NCI-H2081 (cell line): ENCODE data around the gene BSN.
"Not testable (repeated sequence)": the region's sequence is repeated elsewhere in the genome, so short reads cannot be mapped to it uniquely, and the experiment has no call there.

Experiments used
- DNase-seq, 2 experiments: peaks; one replicate each; lab custom pipeline; 2025; lab: John Stamatoyannopoulos, UW

BSN gene

DNA sequence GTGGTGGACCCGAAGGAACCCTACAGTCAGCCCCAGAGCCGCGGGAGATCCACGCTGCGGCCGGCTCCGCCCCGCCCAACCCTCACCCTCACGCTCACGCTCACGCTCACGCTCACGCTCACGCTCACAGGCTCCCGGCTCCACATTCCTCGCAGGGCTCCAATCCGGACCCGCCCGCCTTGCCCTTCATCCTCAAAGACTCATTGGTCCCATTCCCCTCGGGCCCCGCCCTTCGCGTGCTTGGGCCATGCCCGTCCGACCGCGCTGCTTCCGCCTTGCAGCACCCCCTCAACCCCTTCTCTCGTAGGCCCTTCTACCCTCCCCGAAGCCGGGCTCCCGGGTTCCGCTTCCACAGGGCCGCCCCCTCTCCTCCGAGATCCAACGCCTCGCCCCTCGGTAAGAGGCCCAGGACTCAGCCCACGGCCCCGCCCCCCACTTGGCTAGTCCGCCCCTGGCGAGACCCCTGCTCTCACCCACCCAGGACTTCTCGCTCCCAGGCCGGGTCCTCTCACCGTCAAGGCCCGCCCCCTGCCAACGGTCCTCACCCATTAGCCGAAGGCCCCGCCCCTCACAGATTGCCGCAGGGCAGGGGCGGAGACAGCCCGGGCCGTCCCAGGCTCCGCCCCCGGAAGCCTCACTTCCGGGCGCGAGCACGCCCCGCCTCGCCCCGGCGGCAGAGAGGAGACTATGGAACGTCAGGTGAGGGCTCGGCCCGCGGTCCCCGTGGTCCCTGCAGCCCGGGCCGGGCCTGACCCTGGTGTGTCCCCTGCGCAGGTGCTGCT lies 119.6 kb downstream of the BSN start, which contains the start of gene APEH:
APEH (plus strand) TSS at position 637 of the 782 bp plus-strand sequence; CDS start at position 688, 51 bp downstream.
- DNase-seq = no peak

DNA sequence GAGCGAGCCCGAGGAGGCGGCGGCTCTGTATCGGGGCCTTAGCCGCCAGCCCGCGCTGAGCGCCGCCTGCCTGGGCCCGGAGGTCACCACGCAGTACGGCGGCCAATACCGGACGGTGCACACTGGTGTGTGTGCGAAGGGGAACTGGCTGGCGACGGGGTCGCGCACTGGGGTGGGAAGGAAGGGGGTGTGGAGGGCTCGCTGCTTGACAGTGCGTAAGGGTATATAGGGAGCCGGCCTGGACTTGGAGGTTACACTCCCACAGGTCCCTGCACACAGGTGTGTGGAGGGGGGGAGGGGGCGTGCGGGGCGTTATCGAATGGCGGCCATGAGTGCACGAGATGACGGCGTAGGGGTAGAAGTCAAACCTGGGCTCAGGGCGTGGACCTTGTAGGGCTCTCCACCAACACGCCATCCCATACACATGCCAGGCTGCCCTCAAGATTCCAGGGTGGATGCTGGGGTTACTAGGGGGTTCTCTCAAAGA lies 120.3 kb downstream of the BSN start:
- DNase-seq = no peak

DNA sequence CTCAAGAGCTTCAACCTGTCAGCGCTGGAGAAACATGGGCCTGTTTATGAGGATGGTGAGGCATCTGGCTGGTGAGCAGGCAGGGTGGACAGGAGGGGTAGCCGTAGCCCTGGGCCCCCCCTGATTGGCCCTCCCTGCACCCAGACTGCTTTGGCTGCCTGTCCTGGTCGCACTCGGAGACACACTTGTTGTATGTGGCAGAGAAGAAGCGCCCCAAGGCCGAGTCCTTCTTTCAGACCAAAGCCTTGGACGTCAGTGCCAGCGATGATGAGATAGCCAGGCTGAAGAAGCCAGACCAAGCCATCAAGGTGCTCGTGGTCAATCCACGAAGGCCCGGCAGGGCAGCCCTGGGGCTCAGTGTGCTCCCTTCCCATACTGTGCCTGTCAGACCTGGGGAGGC lies 121.6 kb downstream of the BSN start:
- DNase-seq = no peak

DNA sequence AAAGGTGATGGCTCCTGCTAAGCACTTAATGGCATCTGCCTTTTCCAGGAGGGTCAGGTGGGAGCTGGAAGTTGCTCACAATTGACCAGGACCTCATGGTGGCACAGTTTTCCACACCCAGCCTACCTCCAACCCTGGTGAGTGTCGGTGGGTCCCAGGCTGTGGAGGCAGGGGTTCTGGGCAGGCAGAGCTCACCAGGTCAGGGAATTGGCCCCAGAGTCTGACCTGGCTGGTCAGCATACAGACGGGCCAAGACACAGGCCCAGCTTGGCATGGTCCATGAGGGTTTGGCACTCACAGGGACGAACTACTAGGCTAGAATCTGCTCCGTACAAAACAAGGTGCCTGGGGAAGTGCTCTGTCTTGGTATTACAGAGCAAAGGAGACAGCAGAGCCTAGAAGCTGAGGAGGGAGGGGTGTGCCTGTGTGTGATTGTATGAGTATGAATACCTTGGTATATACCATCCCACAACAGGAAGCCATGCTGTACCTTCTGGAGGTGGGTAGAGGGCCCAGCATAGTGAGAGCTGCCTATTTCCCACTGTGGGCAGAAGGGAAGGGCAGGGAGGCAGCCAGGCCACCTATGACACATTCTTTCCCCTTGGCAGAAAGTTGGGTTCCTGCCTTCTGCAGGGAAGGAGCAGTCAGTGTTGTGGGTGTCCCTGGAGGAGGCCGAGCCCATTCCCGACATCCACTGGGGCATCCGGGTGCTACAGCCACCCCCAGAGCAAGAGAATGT lies 126.4 kb downstream of the BSN start:
- no peak for DNase-seq

DNA sequence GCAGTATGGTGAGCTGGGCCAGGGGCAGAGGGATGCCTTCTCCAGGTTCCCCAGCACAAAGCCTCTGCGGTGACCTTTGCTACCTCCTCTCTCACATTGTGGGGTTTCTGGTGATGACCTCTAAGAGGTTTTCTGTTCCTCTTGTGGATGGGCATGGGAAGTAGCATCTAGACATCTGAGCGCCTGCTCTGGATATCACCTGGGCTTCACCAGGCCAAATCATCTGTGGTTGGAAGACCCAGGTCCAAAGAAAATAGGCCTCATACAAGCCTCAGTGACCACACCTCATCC lies 126.9 kb downstream of the BSN start:
- no peak for DNase-seq

DNA sequence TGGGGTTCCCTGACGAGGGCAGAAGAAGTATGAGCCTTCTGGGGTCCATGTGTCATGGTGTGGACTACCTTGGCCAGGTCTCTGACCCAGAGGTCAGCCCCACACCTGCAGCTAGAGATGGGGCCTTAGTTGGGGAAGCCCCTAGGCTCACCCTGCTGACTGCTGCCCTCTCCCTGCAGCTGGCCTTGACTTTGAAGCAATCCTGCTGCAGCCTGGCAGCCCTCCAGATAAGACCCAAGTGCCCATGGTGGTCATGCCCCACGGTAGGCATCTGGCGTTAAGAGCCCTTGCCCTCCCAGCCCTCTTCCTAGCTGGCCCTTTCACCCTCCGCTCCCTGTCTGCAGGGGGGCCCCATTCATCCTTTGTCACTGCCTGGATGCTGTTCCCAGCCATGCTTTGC lies 127.3 kb downstream of the BSN start:
- DNase-seq = no peak

DNA sequence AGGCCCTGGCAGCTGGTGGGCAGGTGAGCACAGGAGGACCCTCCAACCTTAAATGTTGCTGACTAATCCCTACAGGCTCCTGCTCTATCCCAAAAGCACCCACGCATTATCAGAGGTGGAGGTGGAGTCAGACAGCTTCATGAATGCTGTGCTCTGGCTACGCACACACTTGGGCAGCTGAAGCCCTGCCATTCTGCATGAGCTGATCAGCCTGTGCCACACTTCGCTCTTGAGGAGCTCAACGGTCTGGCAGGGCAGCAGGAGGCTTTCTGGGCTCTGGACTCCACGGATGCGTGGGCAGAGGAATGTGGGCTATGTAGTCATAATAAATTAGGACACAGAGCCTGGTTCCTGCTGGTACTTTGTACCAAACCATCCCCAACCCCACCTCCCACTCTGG lies 128.9 kb downstream of the BSN start:
- DNase-seq = no peak

DNA sequence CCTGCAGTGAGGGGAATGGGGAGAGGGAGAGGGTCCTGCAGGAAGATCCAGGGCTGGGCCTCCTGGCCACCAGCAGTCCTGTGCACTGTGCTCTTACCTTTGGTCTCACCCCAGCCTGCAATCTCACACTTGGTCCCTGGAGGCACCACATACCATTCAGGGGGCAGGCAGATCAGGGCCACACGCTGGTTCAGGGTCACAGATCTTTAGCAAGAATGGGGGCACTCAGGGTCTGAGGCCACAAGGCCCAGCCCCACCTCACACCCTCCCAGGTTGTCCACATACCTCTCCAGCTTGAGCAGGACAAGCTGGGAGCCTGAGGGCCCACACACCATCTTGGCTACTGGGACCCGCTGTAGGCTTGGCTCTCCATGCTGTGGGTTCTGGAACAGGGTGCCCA lies 130.2 kb downstream of the BSN start:
- DNase-seq = not testable (repeated sequence)

DNA sequence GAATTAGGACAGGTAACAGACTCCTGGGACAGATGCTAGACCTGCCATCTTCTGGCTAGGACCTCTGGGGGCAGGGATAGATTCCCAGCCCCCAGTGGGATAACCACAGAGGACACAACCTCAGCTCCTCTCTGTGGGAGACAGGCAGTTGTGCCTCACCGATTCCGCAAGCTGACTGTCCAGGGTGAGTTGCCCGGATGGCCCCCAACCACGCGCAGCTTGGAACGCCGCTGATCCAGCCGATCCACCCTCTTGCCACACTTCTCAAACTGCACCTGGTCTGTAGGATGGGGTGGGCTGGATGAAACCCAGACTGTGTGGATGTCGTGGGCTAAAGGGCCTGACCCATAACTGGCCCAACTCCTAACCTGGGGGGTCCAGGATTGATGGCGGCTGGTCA lies 130.8 kb downstream of the BSN start:
- not testable (repeated sequence) for DNase-seq

DNA sequence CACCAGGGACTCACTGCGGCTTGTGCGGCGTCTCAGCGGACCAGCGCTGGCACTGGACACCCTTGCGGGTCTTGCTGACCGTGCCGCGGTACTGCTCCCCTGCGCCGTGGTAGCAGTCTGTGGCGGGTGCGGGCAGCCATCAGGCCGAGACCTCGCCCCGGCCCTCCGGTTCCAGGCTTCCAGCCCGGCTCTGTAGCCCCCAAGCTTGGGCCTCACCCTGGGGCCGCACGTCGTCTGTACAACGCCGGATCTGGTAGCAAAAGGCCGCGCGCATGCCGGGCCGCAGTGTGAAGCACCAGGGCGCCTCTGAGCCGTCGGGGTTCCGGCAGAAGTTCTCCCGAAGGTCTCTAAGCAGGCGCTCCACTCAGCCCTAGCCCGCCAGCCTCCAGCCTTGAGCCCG lies 131.6 kb downstream of the BSN start:
- not testable (repeated sequence) for DNase-seq

DNA sequence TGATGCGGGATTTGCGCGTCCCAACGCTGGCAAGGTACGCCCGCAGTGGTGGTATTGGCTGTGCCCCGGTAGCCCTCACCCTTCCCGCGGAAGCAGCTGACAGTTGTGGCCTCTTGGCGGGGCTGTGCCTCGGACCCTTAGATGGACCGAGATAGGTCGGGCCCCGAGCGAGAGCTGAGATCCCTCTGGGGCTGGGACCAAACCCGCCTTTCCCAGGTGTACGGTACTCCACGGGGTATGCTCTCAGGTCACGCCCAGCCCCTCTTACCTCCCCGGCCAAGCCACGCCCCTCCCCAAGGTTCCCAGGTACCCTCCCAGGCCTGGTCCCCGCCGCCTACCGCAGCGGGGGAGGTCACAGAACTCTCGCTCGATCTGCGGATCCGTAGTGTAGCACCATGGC lies 132.1 kb downstream of the BSN start:
- DNase-seq = not testable (repeated sequence)

DNA sequence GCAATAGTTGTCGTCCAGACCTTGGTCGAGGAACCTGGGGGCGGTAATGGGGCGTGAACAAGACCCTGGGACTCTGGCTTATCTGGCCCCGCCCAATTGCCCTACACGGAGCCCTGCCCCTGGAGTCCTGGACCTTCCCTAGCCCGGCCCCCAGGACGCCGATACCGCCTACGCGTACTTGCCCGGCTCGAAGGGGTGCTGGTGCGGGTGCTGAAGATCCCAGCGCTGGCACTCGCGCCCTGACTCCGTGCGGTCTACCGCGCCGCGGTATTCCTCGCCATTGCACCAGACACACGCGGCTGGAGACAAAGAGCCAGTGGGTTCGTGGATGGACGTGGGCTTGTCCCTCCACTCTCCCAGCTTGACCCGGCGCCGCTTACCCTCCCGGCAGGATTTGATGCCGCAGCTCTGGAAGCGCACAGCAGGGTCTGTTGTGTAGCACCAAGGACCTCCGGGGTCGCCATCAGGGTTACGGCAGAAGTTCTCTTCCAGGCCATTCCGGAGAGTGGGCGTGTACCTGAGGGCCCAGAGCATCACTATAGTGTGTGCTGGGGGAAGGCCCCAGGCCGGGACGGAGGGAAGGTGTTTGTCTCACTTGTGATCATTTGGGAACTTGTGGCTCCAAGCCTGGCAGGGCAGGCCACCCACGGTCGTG lies 132.6 kb downstream of the BSN start:
- DNase-seq = not testable (repeated sequence)

DNA sequence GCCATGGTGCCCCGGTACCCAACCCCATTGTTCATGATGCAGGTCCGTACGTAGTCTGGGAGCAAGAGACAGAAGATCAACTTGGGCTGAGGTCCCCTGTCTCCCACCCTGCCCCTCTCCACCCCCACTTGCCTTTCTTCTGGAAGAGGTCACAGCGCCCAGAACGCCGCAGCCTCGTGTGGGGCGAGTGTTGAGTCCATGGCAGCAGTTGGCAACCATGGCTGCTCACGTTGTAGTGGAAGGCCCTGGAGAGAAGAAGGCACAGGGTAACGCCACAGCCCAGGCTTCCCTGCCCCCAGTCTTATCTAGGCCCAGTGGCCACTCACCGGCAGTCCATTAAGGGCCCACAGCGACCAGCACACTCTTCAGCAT lies 133.1 kb downstream of the BSN start:
- not testable (repeated sequence) for DNase-seq

DNA sequence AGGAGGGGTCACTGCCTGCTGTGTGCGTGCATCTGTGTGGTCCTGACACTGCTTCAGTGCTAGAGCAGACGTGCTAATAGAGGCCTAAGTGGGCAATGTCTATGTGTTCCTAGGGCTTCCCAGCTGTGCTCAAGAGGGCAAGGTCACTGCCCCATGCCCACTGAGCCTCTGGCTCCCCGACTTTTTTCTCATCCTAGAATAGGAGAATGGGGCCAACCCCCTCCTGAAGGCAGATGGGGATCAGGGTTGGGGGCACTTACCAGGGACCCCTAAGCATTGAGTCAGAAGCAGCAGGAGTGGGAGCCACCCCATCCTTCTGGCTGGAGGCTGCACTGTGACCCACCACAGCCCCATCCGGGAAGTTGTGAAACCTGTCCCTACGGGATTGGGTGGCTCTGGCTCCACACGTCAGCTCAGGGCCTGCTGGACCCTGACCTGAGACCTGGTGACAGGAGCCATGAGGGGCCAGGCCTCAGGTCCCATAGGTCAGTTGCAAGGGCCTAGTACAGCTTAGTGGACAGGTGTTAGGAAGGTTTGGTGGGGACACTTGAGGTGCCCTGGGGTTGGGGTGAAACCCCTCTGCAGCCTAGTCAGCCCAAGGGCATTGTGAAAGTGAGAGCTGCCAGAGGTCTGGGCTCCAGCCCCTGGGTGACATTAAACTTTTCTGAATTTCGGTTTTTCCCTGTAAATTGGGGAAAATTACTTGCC lies 134.2 kb downstream of the BSN start:
- DNase-seq = not testable (repeated sequence)

DNA sequence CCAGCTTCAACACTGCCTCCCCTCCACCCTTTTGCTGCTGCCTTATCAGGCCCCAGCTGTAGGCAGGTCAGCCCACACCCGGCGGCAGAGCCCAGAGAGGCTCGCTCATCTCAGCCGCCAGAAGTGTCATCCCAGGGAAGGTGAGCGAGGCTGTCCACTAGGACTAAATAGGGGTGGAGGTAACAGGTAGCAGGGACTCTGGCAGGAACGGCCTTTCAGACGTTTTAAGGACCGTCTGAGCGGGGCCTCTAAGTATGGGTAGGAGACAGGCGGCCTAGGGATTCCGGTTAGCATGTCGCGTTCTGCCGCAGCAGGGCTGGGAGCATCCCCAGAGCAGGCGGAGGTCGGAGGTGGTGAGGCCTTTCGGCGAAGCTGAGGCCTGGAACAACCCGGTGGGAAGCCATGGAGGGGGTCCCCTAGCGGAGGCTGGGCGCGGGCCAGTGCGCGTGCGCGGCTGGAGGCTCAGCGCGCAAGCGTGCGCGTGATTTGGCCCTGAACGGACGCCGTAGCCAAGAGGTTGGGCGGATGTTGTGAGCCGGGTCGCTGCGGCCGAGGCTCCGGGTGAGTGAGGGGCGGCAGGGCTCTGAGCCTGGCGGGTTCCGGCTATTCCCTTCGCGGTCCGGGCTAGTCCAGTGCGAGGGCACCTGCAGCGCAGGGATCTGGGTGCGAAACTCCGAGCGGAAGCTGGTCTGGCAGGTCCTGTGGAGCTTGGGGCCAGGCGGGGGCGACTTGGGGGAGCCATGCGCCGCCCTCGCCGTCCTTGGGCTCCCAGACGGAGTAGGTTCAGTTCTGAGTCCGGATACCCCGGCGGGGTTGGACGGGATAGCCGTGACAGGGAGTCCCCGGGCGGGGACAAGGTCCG lies 135.0 kb downstream of the BSN start, which contains the start of the genes MST1 and RNF123:
MST1 (minus strand) TSS at position 429 of the 862 bp plus-strand sequence. CDS start 783 bp downstream, outside the sequence.
RNF123 (plus strand) TSS at position 512 of the 862 bp plus-strand sequence. CDS start 1,609 bp downstream, outside the sequence.
- DNase-seq = no peak

DNA sequence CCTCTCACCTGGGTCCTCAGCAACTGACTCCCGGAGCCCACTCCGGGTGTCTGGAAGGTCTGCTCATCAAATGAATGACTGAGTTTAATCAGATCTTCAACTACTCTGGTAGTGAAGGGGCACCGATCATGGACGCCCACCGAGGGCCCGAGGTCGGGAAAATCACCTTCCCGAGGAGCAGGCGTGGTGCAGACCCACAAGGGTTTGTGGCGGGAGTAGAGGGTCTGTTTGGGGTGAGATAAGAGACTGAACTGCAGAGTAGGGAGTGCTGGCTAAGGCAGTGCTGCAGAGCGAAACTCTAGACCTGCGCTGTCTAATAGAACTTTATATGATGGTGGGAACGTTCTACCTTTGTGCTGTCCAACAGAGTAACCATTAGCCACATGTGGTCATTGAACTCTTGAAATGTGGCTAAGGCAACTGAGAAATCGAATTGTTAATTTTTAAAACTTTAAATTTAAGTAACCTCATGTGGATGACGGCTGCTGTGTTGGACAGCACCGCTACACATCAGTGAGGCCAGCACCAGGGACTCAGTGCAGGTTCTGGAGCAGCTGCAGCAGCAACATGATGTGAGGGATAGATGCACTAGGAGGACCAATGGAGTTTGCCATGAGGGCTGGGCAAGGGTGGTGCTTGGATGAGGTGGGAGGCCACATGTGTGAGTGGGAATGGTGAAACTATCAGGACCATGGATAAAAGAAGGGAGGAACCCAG lies 135.8 kb downstream of the BSN start:
- DNase-seq = not testable (repeated sequence)

DNA sequence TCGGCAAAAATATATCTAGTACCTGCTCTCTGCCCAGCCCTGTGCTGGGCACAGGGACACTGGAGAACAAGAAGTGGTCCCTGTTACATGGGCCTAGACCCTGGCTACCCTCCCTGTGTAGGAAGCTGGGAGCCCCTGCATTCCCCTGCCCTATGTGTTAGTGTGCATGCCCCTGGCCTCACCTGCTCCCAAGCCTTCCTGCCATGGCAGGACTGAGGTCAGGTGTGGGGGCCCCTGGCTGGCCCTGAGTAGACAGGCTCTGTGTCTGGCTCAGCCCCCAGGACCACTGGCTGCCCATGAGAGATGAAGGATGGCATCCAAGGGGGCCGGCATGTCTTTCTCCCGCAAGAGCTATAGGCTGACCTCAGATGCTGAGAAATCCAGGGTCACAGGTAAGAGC lies 136.6 kb downstream of the BSN start:
- DNase-seq = not testable (repeated sequence)

DNA sequence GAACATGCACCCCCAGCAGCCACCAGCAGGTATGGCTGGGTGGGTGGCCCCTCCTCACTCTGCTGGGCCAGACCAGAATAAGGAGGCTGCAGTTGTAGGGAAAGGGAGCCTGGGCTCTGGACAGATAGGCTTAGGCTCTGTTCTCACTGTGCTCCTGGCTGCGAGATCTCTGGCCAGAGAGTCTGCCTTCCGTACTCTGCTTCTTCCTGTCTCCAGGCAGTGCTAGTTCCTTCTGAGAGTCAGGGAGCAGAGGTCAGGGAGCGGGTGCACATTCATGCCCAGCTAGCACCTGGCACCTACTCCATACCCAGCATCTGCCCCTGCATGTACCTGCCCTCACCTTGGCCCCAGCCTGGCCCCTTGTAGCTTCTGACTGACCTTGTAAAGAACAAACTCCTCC lies 137.2 kb downstream of the BSN start:
- DNase-seq = not testable (repeated sequence)

DNA sequence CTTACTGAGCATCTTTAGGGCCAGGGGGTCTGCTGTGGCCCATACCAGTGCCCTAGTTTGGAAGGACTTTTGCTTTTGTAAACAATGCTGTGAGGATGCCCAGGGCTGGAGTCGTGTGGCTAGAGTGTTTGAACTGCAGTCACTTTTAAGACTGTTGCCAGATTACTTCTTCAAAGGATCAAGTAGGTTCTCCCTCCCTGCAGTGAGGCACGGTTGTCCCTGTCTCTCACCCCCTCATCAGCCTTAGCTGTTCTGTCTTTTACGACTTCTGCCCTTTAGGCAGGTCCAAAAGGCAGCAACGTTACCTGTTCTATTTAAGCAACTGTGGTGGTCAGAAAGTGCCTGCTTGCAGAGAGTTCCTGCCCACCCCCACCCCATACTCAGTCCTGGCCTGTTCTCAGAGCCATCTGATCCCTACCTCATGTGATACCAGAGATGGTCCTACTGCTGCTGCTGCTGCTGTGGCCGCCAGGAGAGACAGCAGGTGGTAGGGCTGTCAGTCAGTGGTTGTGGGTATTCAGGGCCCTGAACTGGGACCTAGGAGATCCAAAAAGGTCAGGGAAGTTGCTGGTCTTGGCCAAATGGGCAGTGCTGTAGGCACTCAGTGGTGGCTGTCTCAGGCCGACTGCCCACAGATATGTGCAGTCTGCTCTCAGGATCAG lies 140.3 kb downstream of the BSN start:
- not testable (repeated sequence) for DNase-seq
